ENCODE measurements around the gene NPB. TPM values are rescaled to one million over a fixed set of nuclear protein-coding genes. Genes with fewer than 3 reads are reported as not detected.

NPB gene
- total RNA-seq, 1 donor from 2014 or later: 0.96 TPM

DNA sequence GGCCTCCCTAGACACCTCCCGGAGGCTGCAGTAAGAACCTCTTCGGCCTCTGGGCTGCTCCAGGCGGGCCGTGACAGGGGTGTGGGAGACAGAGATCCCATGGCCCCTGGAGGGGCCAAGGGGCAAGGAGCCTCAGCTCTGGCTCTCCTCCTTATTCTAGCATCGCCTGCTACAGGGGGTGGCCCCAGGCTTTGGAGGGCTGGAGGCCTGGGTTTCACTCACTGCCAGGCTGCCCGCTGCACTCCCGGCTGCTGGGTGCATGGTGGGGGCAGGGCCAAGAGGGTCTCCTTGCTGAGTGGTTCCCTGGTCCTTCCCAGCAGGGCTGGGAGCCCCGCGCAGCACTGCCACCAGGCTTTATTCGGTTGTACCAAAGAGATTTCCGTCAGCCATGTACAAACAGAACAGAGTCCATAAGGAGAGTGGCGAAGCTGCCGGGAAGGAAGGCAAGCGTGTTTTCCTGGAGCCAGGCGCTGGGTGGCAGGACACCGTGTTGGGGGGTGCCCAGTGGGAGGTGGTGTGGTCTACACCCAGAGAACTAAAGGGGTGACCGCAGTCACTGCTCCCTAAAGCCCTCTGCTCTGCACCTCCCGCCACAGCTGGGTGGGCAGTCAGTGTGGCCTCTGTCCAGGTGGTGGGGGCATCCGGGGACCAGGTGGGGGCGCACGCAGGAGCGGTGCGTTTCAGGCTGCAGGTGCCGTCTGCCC lies 2.0 kb downstream of the NPB start:
- Mint-ChIP-seq H3K27me3 (ENCODE audit: unreplicated experiment) (peaks cover 5% of the 10 kb centered on the region), H3K4me3 (ENCODE audit: unreplicated experiment) (no peak overlapping the region), H3K9me3 (ENCODE audit: unreplicated experiment) (peaks cover 4% of the 10 kb centered on the region)

DNA sequence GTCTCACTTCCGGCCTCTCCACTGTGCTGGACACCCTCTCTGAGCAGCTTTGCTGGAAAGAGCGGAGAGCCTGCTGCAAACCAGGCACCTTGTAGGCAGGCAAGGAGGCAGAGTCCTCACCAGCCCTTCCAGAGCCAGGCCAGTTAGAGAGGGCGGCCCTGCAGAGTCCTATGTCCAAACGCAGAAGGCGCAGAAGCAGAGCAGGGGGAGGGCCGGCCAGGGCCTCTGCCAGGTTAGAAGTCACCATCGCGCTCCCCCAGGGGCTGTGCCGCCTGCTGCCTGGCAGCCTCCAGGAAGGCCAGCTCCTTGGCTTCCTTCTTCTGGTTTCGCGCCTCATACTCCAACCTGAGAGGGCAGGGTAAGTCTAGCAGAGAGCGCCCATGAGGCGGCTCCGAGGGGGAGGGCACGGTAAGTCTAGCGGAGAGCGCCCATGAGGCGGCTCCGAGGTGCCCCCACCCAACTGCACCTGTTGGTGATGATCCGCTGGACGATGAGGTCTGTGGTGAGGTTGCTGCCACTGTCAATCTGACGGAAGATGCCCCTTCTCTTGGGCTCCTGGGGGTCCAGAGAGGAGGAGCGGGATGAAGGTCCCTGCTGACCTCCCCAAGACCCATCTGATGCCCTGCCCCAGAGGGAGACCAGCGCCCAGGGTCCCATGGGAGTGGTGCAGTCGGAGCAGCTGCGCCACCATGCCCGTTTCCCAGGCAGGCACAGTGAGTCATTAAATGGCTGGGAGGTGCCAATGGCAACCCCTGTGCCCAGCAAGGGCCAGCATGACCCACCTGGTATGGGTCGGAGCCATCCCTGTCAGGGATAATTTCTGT lies 2.8 kb downstream of the NPB start:
- TF ChIP-seq, protein P1, sequence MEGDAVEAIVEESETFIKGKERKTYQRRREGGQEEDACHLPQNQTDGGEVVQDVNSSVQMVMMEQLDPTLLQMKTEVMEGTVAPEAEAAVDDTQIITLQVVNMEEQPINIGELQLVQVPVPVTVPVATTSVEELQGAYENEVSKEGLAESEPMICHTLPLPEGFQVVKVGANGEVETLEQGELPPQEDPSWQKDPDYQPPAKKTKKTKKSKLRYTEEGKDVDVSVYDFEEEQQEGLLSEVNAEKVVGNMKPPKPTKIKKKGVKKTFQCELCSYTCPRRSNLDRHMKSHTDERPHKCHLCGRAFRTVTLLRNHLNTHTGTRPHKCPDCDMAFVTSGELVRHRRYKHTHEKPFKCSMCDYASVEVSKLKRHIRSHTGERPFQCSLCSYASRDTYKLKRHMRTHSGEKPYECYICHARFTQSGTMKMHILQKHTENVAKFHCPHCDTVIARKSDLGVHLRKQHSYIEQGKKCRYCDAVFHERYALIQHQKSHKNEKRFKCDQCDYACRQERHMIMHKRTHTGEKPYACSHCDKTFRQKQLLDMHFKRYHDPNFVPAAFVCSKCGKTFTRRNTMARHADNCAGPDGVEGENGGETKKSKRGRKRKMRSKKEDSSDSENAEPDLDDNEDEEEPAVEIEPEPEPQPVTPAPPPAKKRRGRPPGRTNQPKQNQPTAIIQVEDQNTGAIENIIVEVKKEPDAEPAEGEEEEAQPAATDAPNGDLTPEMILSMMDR (IDR thresholded peaks at IDR 0.05; ENCODE audit: partially characterized antibody, unreplicated experiment): no peak
- H3K4me3 Mint-ChIP-seq (ENCODE audit: unreplicated experiment): no peak overlapping the region

More for the DNA sequence above, 2.0 kb downstream of the NPB start:
- TF ChIP-seq, protein P1 (IDR thresholded peaks at IDR 0.05; ENCODE audit: partially characterized antibody, unreplicated experiment): no peak
- Mint-ChIP-seq H3K27ac (ENCODE audit: unreplicated experiment) (no peak overlapping the region), H3K36me3 (ENCODE audit: unreplicated experiment) (no peaks in the 10 kb centered on the region), H3K4me1 (ENCODE audit: low read depth, unreplicated experiment) (no peaks in the 10 kb centered on the region)
- DNase-seq: no peak

DNA sequence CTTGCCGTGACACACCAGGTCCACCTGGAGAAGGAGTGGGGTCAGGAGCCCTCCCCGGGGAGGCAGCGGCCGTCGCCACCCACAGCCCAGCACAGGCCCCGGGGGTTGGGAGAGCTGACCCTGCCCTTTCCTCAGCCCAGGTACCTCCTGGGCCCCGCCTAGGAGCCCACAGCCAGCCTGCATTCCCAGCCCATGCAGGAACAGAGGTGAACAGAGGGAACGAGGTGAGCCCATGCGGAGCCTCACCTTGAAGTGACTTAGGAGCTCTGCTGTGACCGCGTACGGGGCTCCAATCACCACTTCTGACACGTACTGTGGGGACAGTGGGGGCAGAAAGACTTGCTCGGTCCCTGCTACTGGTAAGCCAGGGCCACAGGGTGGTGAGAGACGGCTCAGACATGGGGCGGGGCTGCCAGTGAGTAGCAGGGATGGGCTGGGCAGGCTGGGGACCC lies 3.4 kb downstream of the NPB start:
- Mint-ChIP-seq H3K9me3 (ENCODE audit: unreplicated experiment) (peaks cover 4% of the 10 kb centered on the region), H3K4me3 (ENCODE audit: unreplicated experiment) (no peak overlapping the region), H3K27me3 (ENCODE audit: unreplicated experiment) (peaks cover 5% of the 10 kb centered on the region), H3K27ac (ENCODE audit: unreplicated experiment) (no peak overlapping the region), H3K36me3 (ENCODE audit: unreplicated experiment) (no peaks in the 10 kb centered on the region), H3K4me1 (ENCODE audit: low read depth, unreplicated experiment) (no peaks in the 10 kb centered on the region)
- TF ChIP-seq, protein P1 (IDR thresholded peaks at IDR 0.05; ENCODE audit: partially characterized antibody, unreplicated experiment): no peak
- DNase-seq: no peak

More for the DNA sequence above, 2.8 kb downstream of the NPB start:
- peaks cover 4% of the 10 kb centered on the region for H3K9me3 Mint-ChIP-seq (ENCODE audit: unreplicated experiment)
- no peak for DNase-seq
- H3K27ac Mint-ChIP-seq (ENCODE audit: unreplicated experiment): no peak overlapping the region
- H3K27me3 Mint-ChIP-seq (ENCODE audit: unreplicated experiment): peaks cover 5% of the 10 kb centered on the region
- no peaks in the 10 kb centered on the region for H3K4me1 Mint-ChIP-seq (ENCODE audit: low read depth, unreplicated experiment)
- no peaks in the 10 kb centered on the region for H3K36me3 Mint-ChIP-seq (ENCODE audit: unreplicated experiment)

DNA sequence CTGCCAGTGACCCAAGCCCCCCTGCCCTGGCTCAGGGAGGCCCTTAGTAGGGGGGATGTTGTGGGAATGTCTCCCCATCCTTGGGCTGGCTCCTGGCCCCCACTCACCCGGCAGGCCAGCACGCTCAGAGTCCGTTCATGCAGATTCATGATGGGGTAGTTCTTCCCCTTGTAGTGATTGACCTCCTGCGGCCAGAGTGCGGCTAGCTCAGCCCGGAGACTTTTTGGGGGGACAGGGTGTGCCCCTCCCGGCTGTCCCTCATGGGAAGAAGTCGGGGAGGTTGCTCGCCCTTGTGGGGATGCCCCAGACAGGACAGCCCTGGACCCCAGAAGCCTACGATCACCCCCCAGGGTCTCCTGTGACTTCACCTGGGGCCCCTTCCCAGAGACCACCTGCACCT lies 4.0 kb downstream of the NPB start:
- peaks cover 3% of the 10 kb centered on the region for H3K27me3 Mint-ChIP-seq (ENCODE audit: unreplicated experiment)
- no peak overlapping the region for H3K27ac Mint-ChIP-seq (ENCODE audit: unreplicated experiment)
- no peaks in the 10 kb centered on the region for H3K36me3 Mint-ChIP-seq (ENCODE audit: unreplicated experiment)
- peaks cover 2% of the 10 kb centered on the region for H3K9me3 Mint-ChIP-seq (ENCODE audit: unreplicated experiment)
- no peak for DNase-seq
- H3K4me1 Mint-ChIP-seq (ENCODE audit: low read depth, unreplicated experiment): no peaks in the 10 kb centered on the region
- TF ChIP-seq, protein P1 (IDR thresholded peaks at IDR 0.05; ENCODE audit: partially characterized antibody, unreplicated experiment): no peak
- no peak overlapping the region for H3K4me3 Mint-ChIP-seq (ENCODE audit: unreplicated experiment)
